ENCODE data around the gene TCF19.

DNA sequence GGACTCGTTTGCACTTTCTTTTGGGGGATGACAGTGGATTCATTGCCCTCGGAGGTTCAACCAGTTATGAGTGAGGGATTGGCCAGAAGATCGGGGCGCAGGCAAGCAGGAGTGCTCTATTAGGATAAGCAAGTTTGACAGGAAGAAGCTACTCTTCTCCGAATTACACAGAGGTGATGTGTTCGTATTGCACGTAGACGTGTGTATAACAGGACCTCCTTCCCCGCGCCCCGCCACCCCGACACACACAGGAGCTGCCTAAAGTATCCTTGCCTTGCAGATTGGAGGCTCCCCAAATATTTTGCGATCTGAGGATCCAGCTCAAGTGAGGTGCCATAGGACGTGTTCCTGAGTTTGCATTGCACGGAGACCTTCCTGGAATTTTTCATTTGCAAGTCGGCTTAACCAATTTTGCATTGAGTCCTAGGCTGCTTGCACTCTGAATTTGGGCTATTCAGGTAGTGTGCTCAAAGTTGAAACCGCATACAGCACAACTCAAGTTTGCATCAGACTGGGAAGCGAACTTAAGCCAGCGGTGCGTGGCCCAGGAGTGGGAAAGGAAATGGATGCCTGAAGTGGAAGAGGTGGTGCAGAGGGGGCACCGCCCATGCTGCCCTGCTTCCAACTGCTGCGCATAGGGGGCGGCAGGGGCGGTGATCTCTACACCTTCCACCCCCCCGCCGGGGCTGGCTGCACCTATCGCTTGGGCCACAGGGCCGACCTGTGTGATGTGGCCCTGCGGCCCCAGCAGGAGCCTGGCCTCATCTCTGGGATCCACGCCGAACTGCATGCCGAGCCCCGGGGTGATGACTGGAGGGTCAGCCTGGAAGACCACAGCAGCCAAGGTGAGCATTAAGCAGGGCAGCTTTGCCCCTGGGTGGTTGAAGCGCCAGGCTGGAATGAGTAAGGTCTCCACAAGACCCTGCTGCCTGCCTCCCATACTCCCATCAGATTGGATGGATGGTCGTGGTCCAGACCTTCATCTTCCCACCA is 770 bp downstream of the TCF19 start:
- TF ChIP-seq POLR2AphosphoS5 (IDR thresholded peaks at IDR 0.05; ENCODE audit: insufficient read depth in 1 of 2, low read depth in 1 of 2) (no peak), POLR2A (IDR thresholded peaks at IDR 0.05) (no peak), CTCF (IDR thresholded peaks at IDR 0.05) (no peak)

Data from vagina (tissue), 2 donors.